Testis (tissue), 2 donors: Measurements from ENCODE around the gene SH2D3A.

Experiments
- CTCF ChIP-seq, 3 experiments: fragments of 450-650 bp in 2 of 3; fragments of 200-600 bp in 1 of 3; sonication (generic) in 1 of 3; IDR thresholded peaks; one replicate each; pipeline ENCODE4 v1.5.1; 2016 to 2019; ENCODE audit warnings: antibody characterized with exemption in 3 of 3, mild to moderate bottlenecking in 2 of 3, moderate library complexity in 1 of 3
- POLR2A ChIP-seq: fragments of 450-650 bp; IDR thresholded peaks from one replicate; pipeline ENCODE4 v1.6.1; 2017; ENCODE audit warnings: antibody characterized with exemption, mild to moderate bottlenecking, moderate library complexity

DNA sequence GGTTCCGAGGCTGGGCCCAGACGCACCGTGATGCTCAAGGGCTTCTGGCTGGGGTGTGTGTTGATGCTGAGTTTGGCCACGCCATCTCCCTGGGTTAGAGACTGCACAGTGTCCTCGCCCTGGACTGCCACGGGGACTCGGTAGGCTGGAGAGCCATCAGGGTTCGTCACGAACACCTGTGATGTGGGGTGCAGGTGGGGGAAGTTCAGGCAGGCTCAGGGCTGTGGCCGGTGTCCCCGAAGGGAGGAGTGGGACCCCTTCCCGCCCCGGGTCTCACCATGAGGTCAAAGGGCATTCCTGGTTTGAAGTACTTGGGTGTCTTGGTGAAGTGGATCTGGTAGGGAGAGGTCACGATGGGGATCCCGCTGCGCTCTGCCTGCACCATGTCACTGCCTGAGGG is 55.0 kb downstream of the SH2D3A start:
- TF ChIP-seq CTCF (IDR thresholded peaks at IDR 0.05) (no peak), POLR2A (no peak)
